ENCODE data around the gene PALLD.
"Not testable (repeated sequence)": the region's sequence is repeated elsewhere in the genome, so short reads cannot be mapped to it uniquely, and the experiment has no call there.

Gene PALLD

DNA sequence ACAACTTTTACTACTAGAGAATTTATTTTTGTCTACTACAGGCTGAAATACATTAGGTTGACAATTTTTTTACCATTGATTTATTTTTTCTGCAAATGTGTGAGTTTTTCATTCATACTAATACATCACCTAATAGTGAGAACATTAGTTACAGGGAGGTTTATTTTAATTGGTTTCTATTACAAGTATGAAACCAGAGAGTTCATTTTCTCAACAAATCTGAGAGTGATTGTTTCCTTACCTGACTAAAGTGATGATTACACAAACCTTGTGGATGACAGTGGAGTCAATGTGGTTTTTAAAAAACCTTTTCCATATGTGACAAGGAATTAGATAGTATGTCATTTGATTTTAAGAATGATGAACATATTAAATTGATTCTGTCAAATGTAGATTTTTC, 227.4 kb downstream of the PALLD start:
- Mint-ChIP-seq H3K4me3 (no peak overlapping the region), H3K9me3 (peaks cover 5% of the 10 kb centered on the region), H3K27ac (no peak overlapping the region), H3K4me1 (peaks cover 12% of the 10 kb centered on the region), H3K36me3 (no peaks in the 10 kb centered on the region), H3K27me3 (peaks cover 4% of the 10 kb centered on the region)

DNA sequence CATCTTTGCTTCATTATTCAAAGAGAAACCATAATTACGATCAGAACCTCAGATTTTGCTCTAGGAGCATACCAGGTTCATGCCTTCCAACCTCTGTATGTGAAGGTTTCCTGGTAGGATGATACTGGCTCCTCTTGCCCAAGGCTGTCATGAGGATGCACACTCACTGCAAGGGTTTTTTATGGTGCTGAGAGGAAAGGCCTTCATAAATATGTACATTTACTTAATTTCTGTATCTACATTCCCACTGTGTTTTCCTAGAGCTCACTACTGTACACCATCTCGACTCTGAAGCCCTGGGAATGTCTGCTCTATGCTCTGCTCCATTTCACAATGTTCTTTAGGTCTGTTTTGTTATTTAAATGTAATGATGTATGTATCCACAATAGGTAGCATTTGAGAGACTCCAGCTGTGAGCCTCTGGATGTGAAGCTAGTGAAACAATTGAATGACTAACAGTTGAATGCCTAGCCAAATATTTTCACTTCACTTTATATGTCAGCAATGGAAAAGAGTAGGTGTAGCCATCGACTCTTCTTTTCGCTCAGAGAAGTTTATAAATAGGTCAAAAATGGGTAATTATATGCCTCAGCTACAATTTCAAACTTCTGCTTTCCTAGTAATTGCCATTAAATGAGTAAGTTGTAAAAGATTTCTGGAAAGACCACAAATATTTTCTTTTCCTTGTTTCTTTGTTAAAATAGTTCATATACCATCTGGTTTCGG, 228.0 kb downstream of the PALLD start:
- Mint-ChIP-seq H3K27me3 (peaks cover 6% of the 10 kb centered on the region), H3K36me3 (peaks cover 2% of the 10 kb centered on the region), H3K27ac (no peak overlapping the region), H3K9me3 (peaks cover under 1% of the 10 kb centered on the region), H3K4me1 (peaks cover 12% of the 10 kb centered on the region), H3K4me3 (no peak overlapping the region)

DNA sequence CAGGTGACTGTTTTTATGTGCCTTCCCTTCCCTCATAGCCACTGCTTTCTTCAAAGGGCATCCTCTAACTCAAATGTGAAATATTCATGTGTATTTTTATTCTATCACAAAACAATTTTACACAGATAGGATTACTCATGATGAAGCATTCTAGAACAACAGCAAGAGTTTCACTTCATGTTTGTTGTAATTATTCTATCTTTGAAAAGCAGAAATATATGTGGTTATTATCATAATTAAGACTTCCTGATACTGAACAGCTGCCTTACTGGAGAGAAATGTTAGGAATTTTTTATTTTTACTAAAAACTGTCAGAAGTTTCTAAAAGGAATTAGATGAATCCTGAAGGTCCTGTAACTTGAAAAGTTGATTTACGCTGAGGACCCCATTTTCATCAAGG, 229.1 kb downstream of the PALLD start:
- H3K27ac Mint-ChIP-seq, result no peak overlapping the region
- peaks cover 11% of the 10 kb centered on the region for H3K27me3 Mint-ChIP-seq
- H3K36me3 Mint-ChIP-seq, result peaks cover 2% of the 10 kb centered on the region
- no peaks in the 10 kb centered on the region for H3K9me3 Mint-ChIP-seq
- peaks cover 12% of the 10 kb centered on the region for H3K4me1 Mint-ChIP-seq
- H3K4me3 Mint-ChIP-seq, result no peak overlapping the region

DNA sequence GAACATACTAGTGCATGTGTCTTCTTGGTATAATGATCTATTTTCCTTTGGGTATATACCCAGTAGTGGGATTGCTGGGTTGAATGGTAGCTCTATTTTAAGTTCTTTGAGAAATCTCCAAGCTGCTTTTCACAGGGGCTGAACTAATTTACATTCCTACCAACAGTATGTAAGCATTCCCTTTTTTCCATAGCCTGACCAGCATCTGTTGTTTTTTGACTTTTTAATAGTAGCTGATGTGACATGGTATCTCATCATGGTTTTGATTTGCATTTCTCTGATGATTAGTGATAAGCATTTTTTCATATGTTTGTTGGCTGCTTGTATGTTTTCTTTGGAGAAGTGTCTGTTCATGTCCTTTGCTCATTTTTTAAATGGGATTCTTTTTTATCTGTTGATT, 230.3 kb downstream of the PALLD start:
- not testable (repeated sequence) for H3K27ac Mint-ChIP-seq, H3K4me3 Mint-ChIP-seq, H3K9me3 Mint-ChIP-seq, H3K36me3 Mint-ChIP-seq
- Mint-ChIP-seq H3K27me3 (peaks cover 11% of the 10 kb centered on the region), H3K4me1 (peaks cover 12% of the 10 kb centered on the region)

DNA sequence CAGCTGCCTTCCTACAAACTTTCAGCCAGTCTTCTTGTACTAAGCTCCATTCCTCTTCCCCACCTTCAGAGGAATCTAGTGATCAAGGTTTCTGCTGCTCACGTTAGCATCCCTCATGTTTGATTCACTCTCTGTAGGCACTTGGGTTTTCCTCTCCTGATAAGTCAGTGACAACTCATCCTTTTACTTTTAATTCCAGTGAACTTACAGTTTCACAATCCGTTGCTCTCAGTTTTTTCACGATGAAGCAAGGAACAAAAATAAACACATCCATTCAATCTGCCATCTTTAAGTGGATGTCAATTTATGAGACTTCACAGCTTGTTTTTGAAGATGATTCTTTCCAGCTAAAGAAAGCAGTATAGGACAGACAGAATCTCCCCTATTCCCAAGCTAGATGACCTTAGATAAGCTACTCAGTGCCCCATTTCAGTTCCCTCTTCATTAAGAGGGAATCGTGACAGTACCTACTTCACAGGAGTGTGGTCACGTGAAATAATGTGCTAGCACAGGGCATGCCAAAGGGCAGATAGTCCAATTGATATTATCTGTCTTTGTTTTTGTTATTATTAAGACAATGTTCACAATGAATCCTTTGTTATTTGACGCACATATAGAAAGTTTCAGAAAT, 234.3 kb downstream of the PALLD start:
- H3K27ac Mint-ChIP-seq, result no peak overlapping the region
- no peaks in the 10 kb centered on the region for H3K4me1 Mint-ChIP-seq

DNA sequence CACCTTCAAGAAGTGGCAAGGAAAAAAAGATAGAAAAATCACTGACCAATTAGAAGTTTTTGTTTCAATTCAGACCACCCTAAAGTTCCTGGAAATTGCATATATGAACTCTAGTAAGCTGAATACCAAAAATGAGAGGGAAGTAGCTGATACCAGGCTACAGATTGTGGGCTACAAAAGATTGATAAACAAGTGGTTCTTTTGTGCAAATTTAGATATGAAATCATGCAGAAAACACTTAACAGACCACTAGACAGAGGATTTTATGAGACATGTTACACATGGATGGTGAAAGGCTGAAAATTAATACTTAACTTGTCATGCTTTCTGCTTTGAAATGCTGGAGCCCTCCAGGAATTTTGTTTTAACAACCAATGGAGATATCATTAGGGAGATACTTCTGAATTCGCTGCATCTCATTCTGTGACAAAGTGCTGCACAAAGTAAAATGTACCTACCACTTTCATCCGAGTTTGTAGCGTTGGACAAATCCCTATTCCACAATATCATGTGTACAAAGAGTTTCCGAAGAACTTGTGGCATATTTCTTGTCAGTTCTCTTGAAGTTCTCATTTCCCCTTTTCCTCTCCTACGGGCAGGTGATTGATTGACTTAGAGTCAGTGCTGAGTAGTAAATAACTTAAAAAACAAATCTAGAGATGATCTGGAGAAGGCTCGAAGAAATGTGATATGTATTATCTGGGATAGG, 235.0 kb downstream of the PALLD start:
- Mint-ChIP-seq H3K9me3 (no peaks in the 10 kb centered on the region), H3K4me3 (no peak overlapping the region), H3K27ac (no peak overlapping the region), H3K4me1 (no peaks in the 10 kb centered on the region), H3K36me3 (peaks cover 2% of the 10 kb centered on the region), H3K27me3 (peaks cover 11% of the 10 kb centered on the region)

More for the DNA sequence above, 234.3 kb downstream of the PALLD start:
- Mint-ChIP-seq H3K36me3 (peaks cover 2% of the 10 kb centered on the region), H3K9me3 (no peaks in the 10 kb centered on the region), H3K4me3 (no peak overlapping the region), H3K27me3 (peaks cover 11% of the 10 kb centered on the region)

DNA sequence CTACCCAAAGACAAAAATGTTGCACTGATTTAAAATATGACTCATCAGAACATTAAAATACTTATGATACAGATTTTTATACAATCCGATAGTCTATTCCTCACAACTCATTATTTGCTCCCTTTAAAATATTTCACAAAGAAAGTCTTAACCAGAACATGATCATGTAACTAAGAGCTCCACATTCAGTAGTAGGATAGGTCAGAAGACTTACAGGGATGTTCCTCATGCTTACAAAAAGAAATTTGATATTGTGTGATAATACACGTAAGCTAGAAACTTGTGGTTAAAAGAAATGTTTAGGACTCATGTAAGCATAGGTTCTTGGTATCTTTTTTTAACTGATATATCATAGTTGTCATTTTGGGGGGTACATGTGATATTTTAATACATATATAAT, 235.9 kb downstream of the PALLD start:
- Mint-ChIP-seq H3K27me3 (peaks cover 11% of the 10 kb centered on the region), H3K4me1 (no peaks in the 10 kb centered on the region), H3K4me3 (no peak overlapping the region), H3K9me3 (no peaks in the 10 kb centered on the region), H3K27ac (no peak overlapping the region), H3K36me3 (peaks cover 2% of the 10 kb centered on the region)

DNA sequence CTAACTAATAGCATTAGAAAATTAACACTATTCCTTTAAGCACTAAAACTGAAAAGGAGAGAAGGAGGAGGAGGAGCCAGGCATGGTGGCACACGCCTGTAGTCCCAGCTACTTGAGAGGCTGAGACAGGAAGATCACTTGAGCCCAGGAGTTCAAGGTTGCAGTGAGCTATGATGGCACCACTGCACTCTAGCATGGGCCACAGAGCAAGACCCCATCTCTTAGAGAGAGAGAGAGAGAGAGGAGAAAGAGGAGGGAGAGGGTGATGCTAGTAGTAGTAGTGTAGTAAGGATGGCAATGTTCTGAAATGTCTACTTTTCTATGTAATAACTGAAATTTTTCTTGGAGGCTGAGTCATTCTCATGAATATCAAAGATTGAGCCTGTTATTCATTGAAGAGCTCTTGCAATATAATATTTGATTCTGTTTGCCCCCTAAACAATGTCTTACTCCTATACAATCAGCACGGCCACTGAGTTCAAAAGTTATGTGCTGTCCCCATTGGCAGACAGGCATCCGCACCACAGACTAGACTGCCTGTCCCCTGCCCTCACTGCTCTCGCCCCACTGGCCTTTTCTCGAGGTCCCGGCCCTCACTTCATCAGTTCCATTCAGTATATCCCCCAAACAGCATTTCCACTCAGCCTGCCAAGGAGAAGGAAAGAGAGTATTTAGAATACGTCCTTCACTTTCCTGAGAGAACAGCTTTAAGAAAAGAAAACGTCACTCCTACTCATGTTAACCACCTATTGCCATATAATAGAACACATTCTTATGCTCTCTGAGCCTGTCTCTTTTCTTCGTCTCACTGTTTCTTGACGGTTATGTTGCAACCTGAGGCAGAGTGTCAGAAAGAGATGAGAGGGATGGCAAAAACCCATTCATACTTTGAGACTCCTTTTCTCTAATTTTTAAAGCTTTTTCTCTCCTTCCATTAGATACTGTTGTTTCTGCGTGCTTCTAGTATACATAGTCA, 238.1 kb downstream of the PALLD start:
- Mint-ChIP-seq H3K27ac (no peak overlapping the region), H3K9me3 (no peaks in the 10 kb centered on the region), H3K4me3 (no peak overlapping the region), H3K4me1 (no peaks in the 10 kb centered on the region), H3K36me3 (no peaks in the 10 kb centered on the region), H3K27me3 (peaks cover 5% of the 10 kb centered on the region)

DNA sequence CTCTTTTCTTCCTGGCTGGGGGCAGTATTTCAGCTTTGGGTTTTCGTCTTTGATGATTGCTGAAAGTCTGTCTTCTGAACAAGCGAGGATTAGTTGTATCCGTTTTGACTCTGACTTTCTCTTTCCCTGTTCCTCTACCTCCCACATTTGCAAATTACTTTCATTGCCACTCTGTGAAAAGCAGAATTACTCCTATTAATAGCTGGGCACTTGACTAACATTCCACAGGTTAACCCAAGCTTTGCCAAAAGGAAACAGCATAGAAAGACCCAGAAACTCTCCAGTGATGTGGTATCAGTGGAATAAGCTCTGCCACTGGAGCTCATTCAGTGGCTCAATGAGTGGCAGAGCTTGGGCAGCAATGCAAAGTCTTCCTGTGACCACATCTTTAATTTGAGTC, 238.9 kb downstream of the PALLD start:
- no peak overlapping the region for H3K27ac Mint-ChIP-seq
- no peaks in the 10 kb centered on the region for H3K9me3 Mint-ChIP-seq
- peaks cover under 1% of the 10 kb centered on the region for H3K27me3 Mint-ChIP-seq
- no peaks in the 10 kb centered on the region for H3K36me3 Mint-ChIP-seq
- no peaks in the 10 kb centered on the region for H3K4me1 Mint-ChIP-seq
- H3K4me3 Mint-ChIP-seq, result no peak overlapping the region

DNA sequence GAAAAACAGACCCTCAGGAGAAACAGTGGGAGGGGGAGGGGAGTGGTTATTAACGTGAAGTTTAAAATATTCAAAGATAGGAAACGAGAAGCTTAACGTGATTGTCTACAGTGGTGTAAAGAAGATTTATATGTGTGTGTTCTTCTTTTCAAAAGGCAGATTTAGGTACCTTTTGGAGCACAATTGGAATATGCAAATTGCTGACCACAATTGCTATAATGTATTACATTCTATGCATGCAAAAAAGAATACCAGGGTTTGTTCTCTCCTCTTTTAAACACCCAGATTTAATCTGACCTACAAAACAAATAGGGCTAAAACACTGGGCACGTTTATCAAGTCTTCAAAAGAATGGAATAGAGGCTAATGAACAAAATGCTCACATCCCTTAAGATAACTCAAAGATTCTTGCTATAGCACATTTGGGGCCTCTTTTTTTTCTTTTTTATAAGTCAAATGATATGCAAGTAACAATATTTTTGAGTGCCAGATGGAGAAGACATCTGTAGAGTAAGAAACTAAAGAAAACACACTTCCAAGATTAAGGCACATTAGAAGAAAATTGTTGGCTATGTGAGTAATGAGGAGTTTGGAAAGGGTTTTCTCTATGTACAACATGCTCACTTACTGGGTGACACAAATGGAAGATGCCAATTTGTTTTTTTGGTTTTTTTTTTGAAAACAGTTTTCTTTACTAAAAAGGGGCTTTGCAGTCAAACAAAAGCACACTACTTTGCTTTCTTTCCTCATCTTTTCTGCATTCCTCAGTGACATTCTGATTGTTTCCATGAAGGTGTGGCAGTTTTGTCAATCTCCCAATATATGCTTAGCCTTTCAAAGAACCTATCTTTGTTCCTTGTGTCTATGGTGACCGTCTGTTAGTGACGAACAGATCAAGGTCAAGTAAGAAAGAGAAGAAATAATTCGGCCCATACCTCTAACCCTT, 240.3 kb downstream of the PALLD start:
- H3K27ac Mint-ChIP-seq, result no peak overlapping the region
- H3K4me3 Mint-ChIP-seq, result no peak overlapping the region
- H3K4me1 Mint-ChIP-seq, result no peaks in the 10 kb centered on the region
- H3K9me3 Mint-ChIP-seq, result no peaks in the 10 kb centered on the region
- no peaks in the 10 kb centered on the region for H3K36me3 Mint-ChIP-seq
- no peaks in the 10 kb centered on the region for H3K27me3 Mint-ChIP-seq

DNA sequence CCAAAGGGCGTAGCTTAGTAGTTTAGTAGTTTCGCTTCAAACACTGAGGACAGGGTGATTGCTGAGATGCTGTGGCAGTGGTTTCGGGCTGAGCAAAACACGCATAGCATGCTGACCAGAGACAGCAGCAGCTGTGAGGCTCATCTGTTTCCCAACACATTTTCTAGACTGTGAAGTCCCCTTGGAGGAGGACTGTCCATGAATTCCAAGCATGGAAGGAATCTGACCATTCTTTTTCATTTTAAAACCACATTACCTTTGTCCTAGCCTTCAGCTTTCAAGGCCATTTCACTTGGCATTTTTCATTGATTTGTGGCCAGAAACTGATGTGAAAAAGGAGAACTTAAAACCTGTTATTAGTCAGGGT, 240.9 kb downstream of the PALLD start:
- no peaks in the 10 kb centered on the region for H3K36me3 Mint-ChIP-seq
- no peaks in the 10 kb centered on the region for H3K27me3 Mint-ChIP-seq
- H3K27ac Mint-ChIP-seq, result no peak overlapping the region
- H3K9me3 Mint-ChIP-seq, result no peaks in the 10 kb centered on the region
- no peak overlapping the region for H3K4me3 Mint-ChIP-seq
- H3K4me1 Mint-ChIP-seq, result no peaks in the 10 kb centered on the region

DNA sequence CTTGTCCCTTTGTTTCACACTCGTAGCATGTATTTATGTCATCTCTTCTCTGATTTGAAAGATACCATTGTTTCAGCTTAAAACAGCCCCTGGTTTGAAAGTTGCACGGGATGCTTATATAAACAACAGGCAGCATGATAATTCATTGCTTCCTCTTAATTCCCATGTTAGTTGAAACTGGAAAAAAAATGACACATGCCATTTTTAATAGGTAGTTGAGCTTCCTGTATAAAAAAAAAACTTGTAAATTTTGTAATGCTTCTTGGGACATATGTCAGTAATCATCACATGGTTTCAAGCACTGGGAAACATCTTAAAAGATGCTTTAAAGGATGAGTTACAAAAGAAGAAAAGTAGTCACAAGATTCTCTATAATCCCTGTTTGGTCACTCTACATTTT, 243.0 kb downstream of the PALLD start:
- no peaks in the 10 kb centered on the region for H3K9me3 Mint-ChIP-seq
- H3K4me3 Mint-ChIP-seq, result no peak overlapping the region
- H3K4me1 Mint-ChIP-seq, result no peaks in the 10 kb centered on the region
- H3K36me3 Mint-ChIP-seq, result no peaks in the 10 kb centered on the region
- no peak overlapping the region for H3K27ac Mint-ChIP-seq
- peaks cover 2% of the 10 kb centered on the region for H3K27me3 Mint-ChIP-seq

DNA sequence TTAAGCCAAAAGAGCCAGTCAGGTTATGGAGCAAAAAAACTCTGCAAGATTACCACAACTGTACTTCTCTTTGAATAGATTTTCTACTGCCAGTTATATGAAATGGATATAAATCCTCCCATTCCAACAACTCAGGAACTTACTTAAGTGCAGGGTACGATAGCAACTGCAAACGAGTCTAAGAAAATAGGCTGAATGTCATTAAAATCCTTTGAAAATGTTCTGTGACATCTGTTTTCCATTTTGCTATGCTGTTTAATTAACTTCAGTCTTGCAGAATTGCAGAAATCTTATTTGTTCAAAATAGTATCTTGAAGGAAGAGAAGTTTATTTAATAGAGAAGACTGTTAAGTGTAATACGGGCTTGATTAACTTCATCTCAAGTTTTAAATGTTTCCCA, 243.8 kb downstream of the PALLD start:
- Mint-ChIP-seq H3K4me1 (no peaks in the 10 kb centered on the region), H3K27me3 (peaks cover 2% of the 10 kb centered on the region), H3K4me3 (no peak overlapping the region), H3K9me3 (no peaks in the 10 kb centered on the region), H3K36me3 (no peaks in the 10 kb centered on the region), H3K27ac (no peak overlapping the region)

DNA sequence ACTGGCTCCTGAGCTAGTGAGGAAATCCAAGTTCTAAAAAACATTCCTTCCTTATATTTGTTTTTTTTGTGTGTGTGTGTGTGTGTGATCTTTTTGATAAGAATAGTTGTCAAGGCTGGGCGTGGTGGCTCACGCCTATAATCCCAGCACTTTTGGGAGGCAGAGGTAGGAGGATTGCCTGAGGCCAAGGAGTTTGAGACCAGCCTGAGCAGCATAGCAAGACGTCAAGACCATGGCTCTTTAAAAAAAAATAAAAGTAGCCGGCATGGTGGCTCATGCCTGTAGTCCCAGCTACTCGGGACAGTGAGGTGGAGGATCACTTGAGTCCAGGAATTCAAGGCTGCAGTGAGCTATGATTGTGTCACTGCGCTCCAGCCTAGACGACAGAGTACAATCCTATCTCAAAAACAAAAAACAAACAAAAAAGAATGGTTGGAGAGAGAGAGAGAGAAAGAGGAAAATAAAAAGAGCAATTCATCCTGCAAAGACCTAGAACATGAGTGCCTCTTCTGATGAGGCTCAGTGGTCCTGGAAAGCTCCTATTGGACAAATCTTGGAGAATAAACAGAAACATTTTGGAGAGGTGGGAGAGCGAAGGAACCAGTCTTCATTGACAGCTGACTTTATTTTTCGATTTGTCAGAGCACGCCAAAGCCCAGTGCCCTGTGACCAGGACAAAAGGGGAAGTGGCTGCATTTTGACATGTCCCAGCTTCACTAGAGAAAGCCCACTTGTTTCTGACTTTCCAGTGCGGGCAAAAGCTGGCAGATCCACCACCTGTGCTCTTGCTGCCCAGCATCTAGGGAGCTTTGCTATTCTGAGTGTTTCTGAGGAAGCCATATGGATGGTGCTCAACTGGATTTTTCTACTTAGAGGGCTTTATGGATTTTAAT, 244.7 kb downstream of the PALLD start:
- H3K4me1 Mint-ChIP-seq, result no peaks in the 10 kb centered on the region
- no peak overlapping the region for H3K4me3 Mint-ChIP-seq
- peaks cover 3% of the 10 kb centered on the region for H3K27me3 Mint-ChIP-seq
- no peak overlapping the region for H3K27ac Mint-ChIP-seq
- no peaks in the 10 kb centered on the region for H3K9me3 Mint-ChIP-seq
- no peaks in the 10 kb centered on the region for H3K36me3 Mint-ChIP-seq

Data from activated naive CD4-positive, alpha-beta T cell treated with anti-CD3 and anti-CD28 coated beads, Interleukin-2, amount 50 U/mL, for 24 hours (primary cell).